GM21619 (cell line): Measurements from ENCODE around the gene PTTG1IP.

ENCODE experiments used
- ATAC-seq: cut with Tn5 transposase; IDR thresholded peaks from one replicate; pipeline ENCODE4 v1.9.1; 2021; ENCODE audit not compliant: unreplicated experiment

PTTG1IP gene

DNA sequence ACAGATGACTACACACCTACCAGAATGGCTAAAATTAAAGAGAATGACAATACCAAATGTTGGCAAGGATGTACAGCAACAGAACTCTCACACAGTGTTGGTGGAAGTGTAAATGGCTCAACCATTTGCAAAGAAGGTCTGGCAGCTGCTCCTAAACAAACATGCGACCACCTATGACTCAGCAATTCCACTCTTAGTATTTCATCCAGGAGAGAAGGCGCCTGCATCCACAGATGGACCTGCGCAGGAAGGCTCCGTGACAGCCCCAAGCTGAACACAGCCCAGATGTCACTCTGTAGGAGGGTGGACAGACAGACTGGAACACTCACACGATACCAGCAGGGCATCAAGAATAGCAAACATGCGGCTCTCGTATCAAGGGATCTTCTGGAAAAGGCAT, 6.7 kb downstream of the PTTG1IP start:
- no peak for ATAC-seq

DNA sequence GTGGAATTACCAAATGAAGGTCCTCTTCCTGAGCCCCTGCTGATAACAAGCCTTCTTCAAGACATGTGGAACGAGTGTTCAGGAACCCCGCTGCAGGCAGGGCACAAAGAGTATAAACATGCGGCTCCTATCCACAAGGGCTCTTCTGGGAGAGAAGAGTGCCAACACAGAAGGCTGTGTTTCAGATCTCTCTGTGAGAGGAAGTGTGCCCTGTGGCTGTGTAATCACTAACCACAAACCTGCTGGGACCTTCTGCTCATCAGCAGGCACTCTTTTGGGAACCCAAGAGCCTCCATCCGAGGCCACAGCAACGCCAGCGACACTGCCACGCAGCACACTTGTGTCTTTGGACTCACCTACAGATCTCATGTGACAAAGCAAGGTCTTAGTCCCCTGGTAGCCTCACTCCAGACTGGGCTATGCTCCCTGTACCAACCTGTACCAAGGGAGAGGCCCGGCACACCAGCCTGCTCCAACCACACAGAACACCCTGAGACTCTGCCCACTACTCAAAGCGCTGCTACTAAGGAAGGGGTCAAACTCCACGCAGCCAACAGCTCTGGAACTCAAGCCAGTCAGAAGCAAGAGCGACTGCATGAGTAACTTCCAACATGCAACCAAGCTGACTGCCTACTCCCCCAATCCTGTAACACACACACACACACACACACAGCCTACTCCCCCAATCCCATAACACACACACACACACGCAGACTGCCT, 7.8 kb downstream of the PTTG1IP start:
- no peak for ATAC-seq

DNA sequence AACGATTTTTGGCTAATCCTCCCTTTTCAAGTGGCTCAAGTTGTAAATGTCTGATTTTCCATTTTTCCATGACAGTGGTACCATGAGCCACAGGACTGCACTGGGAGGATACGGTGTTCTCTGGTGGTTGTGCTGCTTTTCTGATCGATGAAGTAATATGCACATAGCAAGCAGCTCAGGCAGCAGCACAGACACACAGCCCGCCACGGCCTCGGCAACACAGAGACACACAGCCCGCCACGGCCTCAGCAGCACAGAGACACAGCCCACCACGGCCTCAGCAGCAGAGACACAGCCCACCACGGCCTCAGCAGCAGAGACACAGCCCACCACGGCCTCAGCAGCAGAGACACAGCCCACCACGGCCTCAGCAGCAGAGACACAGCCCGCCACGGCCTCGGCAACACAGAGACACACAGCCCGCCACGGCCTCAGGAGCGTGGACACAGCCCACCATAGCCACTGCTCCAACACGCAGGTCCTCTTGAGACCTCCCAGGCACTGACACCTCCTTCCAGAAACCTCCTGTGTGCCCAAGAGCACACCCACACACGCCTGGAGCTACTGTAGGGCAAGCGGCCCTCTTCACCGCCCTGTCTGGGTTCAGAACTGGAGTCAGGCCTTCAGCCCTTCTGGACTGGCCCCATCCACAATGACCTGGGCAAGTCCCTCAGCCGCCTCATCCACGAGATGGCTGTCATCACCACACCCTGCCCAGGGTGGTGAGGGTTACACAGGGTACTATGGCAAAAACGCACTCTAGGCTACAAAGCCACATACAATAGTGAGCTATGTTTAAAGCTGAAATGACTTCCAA, 10.4 kb downstream of the PTTG1IP start:
- no peak for ATAC-seq

DNA sequence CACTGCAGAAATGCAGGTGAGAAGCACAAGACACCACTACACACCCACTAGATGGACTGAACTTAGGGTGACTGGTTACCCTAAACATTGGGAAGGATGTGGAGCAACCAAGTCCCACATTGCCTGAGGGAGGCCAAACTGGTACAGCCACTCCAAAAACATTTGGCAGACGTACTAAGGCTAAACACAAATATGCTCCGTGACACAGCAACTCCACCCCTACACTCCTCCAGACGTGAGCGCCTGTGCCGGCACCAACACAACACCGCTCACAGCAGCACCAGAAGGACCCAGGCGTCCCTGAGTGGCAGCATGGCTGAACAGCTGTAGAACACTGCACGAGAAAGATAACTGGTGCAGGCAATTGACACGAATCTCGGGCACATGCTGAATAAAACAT, 14.7 kb downstream of the PTTG1IP start:
- ATAC-seq, result no peak

DNA sequence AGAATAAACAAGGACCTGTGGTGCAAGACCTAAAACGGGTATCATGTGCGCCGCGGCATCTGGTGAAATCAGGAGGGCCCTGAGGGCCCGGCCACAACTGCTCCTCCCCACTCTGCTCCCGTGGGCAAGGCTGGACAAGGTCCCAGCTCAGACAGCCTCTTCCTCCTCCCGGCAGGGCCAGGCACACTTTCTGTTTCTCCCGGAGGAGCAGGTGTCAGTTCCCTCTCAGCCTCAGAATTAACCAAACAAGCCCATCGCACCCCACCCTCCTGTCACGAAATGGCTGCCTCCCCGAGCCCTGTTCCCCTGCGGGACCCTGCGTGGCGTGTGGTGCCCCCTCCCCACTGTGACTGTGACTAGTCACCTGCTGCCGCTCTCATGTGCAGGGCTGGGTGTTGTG, 15.2 kb downstream of the PTTG1IP start:
- no peak for ATAC-seq

DNA sequence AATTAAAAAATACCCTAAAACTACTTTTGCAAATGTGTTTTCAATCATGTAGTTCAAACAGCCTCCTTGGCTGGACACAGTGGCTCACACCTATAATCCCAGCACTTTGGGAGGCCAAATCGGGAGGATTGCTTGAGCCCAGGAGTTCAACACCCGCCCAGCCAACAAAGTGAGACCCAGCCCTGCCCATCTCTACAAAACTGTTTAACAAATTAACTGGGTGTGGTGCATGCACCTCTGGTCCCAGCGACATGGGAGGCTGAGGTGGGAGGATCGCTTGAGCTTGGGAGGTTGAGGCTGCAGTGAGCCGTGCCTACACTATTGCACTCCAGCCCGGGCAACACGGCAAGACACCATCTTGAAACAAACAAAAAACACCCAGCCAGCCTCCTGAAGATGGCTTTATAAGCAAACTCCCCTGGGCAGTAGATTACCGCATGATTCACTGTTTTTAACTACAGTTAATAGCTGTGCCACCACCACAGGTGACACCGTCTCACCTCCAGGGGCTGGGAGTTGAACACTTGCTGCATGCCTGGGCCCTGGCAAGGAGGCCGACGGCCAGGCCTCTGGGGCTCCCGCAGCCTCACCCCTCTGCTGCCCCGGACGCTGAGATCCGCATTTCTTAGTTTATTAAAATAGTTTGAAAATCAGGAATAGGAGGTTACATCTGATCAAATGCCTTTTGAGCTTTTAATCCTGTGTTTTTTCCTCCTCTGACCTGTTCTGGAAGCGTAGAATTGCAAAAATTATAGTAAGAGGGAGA, 16.2 kb downstream of the PTTG1IP start:
- ATAC-seq, result no peak

DNA sequence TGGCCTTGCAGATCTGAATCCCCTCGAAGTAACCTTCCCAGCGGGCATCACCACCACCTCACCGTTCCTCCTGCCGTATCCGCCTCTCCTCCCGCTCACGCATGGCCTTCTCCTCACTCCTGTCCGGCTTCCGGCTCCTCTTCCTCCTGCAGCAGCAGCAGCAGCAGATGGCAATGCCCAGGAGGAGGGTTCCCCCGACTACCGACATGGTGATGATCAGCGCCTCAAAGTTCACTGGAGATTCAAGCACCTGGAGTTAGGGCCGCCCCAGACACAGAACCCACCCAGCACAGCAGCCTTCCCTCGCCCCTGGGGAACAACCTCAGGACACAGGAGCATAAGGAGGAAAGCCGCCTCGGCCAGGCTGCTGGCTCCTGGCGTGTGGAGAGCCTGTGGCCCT, 17.4 kb downstream of the PTTG1IP start:
- ATAC-seq, result no peak

DNA sequence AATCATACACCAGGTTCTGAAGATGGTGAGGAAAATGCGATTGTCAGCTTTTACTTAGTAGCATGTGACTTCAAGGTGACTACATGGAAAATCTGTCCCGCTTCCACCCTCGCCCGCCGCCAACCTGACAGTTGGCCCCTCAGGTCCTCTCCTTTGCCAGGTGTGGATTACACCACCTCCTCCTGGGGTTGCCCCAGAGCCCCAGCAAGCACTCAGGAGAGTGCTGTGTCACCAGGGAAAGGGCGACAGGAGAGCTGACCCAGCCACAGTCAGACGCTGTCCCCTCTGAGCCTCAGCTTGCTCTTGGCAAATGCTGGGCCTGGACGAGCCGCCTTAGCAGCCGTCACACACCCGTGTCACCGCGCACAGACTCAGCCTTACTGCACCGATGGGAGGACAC, 17.9 kb downstream of the PTTG1IP start:
- ATAC-seq, result no peak

DNA sequence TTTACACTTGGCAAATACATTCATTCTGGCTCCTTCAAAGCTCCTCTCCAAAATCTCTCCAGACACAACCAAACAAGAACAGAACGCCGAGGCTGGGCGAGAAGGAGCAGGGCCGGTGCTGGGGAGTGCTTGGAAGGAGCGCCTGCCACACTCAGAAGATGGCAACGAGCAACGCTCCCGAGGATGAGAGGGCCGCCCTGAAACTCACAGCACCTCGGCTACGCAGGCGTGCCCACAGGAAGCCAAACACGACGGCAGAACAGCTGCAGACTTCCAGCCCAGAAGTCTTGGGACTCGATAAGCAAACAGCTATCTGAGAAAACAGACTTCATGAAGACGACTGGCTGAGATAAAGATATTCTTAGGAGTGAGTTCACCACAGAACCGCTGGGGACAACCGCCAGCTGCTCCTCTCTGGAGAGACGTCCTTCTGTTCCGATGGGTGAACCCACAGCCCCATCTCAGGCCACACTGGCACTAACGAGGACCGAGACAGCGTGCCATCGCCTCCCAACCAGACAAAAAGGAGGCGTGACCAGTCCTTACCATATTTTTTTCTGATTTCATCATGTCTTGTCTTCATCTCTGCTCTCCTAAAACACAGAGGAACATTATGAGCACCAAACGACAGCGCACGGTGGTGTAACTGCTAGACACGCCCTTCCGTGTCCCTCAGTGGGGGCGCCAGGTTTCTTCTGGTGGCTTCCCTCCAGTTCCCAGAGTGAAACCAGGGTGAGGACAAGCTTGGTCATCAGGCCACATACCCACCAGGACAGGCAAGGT, 18.6 kb downstream of the PTTG1IP start:
- no peak for ATAC-seq

DNA sequence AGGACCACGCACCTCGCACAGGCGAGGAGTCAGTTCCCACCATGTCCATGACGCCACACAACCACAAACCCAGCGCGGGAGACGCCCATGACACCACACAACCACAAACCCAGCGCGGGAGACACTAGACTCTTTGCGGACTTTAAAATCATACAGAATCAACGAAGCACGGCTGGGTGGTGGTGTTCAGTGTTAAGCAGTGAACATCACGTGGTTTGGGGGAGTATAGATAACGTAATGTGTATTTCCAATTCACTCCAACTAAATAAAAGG, 19.2 kb downstream of the PTTG1IP start:
- ATAC-seq, result no peak

DNA sequence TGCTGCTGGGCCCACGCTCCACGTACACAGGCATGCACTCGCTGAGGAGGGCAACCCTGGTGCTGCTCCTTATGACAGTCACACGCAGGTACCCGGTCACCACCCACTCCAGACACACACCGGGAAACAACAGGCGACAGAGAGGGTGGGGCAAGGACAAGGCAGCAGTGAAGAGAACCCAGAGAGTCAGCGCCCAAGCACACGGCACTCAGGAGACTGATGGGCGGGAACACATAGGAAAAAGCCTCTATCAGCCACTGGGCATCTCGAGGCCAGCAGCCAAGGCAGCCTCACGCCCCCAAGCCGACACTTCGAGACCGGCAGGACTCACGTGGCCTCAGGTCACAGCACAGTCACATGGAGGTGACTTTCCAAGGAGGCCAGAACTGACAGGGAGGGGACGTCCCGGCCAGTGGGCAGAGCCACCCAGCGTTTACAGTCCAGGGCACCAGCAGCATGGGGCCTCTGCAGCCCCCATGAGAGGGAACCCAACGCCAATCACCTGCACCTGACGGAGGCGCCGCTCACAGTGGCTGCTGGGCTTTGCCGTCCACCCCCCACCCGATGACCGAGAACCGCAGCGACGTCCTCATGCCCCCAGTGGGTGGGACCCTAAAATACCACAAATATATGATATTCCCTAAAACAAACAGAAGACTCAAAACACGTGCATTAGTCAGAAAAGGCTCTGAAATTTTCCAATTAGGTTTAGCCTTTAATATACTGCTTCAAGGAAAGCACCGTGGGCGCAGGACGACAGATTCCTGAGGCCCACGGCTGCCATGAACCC, 19.7 kb downstream of the PTTG1IP start:
- no peak for ATAC-seq

DNA sequence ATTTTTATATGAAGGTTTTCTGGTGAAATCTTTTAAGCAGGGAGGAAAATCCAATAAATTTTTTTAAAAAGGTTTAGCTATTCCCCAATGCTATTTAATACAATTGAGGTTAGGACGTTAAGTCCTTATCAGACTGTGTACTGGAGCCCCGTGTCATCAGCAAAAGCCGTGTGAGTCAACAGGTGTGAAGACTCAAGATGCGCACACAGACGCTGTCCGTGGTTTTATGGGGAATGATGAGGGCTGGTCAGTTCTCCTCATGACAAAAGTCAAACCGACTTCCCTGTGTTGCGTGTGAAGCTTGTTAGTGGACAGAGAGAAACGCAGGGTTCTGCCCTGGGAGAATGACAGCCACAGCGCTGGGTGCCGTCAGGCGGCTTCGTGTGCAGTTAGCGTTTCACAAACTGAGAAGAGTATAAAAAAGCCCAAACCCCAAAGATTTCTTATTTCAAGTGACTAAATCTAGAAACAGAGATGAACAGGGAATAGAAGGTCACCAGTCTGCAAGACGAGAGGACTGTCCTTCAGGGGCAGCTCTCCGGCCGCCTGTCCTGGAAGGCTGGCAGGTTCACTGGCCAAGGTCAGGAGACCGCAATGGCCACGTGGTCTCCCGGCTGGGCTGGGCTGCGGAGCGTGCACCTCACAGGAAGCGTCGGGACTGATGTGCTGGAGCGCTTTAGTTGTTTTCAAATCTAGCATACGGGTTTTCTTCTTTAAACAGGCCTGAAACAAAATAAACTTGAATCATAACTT, 22.4 kb downstream of the PTTG1IP start:
- no peak for ATAC-seq

DNA sequence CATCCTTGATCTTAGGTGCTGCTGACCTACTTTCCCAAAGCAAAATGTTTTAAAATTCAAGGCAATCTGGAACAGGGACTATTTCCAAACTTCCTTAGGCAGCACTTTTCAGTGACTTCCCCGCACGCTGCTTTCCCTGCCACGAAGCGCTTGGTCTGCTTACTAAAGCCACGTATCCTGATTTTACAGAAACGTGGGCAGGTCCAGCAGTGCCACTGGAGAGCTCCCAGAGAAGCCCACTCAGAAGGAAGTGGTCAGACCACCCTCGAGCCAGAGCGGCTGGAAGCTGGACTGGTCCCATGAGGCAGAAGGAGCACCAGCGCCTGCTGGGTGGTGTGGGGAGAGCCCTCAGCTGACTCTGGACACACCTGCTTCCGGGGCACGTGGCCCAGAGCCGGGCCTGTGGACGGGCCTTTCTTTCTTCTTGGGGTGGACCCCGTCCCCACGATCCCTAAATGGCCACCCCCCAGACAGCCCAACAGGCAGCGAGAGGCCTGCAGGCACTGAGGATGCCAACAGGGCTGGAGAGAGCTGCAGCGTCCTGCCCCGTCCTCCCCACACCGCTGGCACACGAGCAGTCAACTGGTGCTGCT, 23.2 kb downstream of the PTTG1IP start:
- ATAC-seq, result no peak

DNA sequence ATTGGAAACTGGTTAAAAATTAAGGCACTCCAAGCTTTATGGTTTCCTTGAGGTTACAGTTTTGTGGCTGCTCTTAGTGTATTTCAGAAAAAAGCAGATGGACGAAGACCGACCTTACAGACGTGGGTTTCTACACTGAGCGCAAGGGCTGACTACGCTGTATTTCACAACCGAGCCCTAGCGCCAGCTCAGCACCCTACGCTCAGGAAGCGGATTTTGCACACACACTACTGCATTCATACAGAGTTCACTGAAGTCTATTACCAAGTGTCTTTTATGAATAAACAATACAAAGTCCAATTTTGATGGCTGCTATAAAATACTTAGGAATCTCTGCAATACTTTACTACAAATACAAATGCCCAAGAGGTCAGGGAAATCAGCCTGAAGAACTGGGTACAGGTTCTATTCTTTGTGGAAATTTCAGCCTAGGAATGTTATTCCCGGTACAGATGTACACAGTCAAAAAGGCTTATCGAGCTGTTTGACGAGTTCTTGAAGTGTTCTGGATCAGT, 23.8 kb downstream of the PTTG1IP start:
- ATAC-seq, result no peak

DNA sequence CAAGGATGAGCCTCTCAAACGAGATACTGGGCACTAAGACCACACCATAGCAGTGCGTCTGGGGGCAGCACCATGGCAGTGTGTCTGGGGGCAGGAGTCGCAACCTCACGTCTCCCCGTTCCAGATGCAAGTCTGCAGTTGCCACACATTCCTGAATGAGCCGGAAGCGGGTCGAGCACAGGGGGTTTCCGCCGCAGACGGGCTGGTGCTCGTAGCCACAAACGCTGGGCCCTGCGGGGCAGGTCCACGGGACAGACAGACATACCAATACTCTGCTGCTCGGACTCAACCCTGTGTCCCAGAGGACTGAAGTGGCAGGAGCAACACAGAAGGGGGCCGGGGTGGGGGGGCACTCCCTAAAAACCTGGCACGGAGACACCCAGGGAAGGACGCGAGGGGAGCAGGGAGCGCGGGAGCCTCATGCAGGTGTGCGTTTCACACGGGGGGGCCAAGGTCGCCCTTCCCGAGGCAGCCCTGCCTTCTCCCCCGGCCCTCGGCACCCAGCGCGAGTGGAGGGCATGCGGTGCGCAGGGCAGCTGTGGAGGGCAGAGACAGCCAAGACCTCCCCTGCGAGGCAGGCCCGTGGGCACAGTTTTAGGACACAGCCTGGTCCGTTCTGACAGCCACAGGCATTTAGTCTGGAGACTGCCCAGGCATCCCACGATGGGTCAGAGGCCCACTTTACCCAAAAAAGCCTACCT, 24.5 kb downstream of the PTTG1IP start:
- ATAC-seq, result no peak

DNA sequence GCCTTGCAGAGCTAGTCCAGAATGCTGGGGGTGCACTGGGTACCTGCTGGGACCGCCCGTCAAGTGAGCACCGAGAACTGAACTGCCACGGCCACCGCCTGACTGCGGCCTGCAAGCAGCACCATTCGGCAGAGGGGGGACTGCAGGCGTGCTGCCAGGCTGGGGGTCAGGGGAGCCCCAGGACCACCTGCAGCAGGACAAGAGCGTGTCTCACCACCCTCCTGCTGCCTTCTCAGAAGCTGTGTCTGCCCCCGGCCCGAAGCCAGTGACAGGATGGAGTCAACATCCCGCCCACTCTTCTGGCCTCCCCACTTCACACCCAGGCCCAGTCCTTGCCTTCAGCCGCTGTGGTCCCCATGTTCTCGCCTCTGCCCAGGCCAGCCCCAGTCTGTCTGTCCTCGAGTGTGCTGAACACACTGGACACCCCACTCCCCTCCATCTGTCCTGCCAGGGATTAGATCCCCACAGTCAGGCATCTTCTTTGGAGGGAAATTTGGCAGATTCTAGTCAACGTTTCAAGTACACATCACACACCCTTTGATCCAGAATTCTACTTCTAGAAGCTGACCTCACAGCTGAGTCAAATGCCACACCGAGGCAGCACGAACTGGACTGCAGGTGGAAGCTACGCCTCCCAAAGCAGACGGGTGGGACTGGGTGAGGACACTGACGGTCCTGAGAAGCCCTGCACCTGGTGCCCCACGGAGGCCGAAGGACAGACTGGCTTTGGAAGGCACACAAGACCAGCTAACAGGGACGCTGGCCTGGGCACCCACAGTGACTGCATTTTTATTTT, 26.0 kb downstream of the PTTG1IP start:
- ATAC-seq, result no peak

DNA sequence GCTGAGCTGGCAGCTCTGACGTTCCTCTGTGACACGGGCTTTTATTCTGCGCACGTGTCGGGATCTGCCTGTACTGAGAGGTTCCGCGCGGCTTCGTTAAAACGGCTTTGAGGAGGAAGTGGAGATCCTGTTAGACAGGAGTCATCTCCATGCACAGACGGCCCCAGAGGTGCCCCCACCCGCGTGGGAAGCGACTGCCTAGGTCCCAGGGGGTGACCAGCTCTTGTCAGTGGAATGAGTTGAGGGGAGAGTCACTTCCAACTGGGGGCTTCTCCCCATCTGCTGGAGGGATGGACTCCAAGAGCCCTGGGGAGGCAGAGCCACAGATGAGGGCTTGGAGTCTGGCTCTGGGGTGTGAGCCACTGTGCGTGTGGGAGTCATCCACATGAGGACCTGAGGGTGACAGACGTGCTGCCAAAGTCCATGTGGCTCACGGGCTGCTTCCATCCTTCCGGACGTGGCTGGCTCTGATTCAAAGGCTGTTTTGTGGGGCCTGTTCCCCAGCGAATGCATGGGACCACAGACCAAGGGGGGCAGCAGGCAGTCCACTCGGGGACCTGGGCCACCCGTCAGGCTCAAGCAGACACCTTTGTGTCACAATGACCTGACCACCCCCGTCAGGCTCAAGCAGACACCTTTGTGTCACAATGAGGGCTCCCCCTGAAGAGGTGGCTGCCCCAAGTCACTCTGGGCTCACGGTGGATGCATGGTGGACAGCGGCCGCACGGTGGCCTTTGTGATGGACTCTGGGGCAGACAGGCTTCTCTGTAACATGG, 26.8 kb downstream of the PTTG1IP start:
- no peak for ATAC-seq
